GM11168 (cell line): ENCODE measurements around the gene OR2AK2.
"Not testable (repeated sequence)": the region's sequence is repeated elsewhere in the genome, so short reads cannot be mapped to it uniquely, and the experiment has no call there.

ENCODE experiments used
- in situ Hi-C: fragments of 300-500 bp; cut with MboI; formaldehyde crosslinking; loops from one replicate; pipeline ENCODE4 v1.12.0; 2022; ENCODE audit warnings: low sequenced_read_pairs; ENCODE audit not compliant: unreplicated experiment

Gene OR2AK2, protein sequence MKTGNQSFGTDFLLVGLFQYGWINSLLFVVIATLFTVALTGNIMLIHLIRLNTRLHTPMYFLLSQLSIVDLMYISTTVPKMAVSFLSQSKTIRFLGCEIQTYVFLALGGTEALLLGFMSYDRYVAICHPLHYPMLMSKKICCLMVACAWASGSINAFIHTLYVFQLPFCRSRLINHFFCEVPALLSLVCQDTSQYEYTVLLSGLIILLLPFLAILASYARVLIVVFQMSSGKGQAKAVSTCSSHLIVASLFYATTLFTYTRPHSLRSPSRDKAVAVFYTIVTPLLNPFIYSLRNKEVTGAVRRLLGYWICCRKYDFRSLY

DNA sequence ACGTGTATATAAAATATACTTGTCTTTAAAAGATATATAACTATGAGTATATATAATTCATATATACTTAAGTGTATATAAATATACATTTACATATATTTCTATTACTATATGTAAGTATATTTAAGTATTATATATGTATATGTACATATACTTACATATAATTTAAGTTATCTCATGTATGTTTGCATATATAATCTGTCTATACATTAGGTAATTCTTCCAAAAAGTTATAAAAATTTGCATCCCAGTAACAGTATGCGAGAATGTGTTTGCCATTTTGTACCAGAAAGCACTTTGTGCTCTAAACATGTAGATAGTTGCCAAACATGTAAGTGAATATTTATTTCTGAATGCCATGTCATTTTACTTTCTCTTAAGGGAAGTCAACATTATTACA, at the start of gene OR2AK2:
Gene OR2AK2 (plus strand): TSS at position 301 of the 400 bp plus-strand sequence. CDS start 144 bp downstream, outside the sequence.
- in situ Hi-C loops, result no loop called here

DNA sequence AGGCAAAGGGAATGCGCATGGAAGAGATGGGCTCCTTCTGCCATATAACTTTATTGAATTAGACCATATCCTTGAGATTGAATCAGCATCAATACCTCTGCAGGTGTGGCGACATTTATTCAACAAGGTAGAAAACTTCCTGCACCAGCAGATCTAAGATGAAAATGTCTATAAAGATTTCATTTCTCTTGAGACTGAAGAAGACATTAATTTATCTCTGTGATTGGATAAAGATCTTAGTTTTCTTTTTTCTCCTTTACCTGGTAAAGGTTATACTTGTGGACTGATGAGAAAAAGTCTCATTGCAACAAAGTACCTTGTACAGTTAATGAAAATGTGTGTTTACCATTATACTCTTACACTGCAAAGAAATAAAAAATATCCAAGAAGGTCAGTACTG, 45.1 kb upstream of the OR2AK2 start, which contains the start of gene OR2T8:
Gene OR2T8 (plus strand): TSS at position 301 of the 400 bp plus-strand sequence. CDS start 766 bp downstream, outside the sequence.
- in situ Hi-C loops, result no loop called here

DNA sequence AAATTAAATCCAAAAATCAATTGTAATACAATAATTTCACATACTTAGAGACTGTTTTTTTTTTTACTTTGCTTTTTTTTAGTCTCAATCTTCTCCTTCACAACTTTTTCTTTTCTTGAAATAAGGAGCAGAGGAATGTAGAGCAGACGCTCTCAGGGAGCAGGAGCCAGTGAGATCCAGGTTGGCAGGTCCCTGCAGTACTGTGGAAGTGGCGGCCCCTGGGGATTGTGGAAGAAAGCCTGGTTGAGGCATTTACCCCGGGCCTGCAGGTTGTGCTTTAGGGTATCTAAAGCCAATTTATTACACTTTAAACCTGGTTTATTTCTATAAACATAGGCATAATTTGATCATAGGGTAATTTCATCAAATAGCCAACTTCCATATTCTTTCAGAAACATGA, 41.1 kb upstream of the OR2AK2 start:
- in situ Hi-C loops, result no loop called here

DNA sequence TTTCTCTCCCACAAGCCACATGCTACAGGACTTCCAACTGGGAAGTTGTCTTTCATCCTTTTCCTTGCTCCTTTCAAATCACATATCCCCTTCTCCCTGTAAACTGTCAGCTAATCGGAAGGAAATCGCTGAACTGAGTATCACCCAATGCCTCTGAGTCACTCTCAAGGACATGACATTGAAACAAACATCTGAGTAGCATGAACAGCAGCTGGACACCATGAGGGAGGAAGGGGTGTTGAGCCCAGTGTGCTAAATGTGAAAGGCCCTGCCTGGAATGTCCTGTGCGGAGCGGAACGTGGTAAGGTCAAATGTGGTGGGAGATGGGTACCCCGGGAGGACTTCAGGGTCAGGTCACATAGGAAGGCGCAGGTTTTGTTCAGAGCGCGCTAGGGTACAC, 40.2 kb upstream of the OR2AK2 start, which contains the start of gene OR2AJ1:
Gene OR2AJ1 (plus strand): TSS at position 22 of the 400 bp plus-strand sequence. CDS start 8,880 bp downstream, outside the sequence.
- in situ Hi-C loops, result no loop called here

DNA sequence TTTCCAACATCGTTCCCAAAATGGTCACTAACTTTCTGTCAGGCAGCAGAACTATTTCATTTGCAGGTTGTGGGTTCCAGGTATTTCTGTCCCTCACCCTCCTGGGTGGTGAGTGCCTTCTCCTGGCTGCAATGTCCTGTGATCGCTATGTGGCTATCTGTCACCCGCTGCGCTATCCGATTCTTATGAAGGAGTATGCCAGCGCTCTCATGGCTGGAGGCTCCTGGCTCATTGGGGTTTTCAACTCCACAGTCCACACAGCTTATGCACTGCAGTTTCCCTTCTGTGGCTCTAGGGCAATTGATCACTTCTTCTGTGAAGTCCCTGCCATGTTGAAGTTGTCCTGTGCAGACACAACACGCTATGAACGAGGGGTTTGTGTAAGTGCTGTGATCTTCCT, 31.0 kb upstream of the OR2AK2 start:
- in situ Hi-C loops, result no loop called here

DNA sequence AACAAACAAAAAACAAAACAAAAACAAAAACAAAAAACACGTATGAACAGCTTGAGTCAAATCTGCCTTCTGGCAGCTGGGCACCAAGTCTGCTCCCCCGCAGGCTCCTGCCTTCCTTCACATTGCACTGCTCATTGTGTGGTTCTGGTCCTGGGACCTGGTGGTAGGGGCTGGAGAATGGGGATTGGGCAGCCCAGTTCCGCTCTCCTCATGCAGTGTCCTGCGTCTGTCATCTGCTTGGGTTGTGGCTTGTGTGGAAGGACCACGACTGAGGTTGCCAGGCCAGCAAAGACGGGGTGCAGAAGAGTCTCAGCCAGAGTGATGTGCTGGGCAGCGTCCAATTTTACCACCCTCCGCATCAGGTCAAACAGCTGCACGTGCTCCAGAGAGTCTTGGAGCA, 29.3 kb upstream of the OR2AK2 start:
- in situ Hi-C loops, result no loop called here

DNA sequence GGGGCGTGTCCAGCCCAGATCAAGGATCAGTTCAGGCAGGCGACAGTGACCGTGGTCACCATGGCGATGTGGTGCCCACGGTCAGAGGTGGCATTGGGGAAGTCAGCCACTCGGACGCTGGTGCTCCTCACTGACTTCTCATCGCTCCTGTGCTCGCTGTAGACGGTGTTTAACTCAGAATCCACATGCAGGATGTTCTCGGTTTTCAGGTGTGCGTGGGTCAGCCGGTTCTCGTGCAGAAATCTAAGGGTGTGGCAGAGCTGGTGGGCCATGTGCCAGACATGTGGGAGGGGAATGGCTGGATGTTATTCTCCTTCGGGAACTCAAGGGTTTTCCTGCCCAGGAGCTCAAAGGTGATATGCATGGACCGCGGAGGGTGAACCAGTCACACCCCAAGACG, 28.6 kb upstream of the OR2AK2 start:
- in situ Hi-C loops, result no loop called here

DNA sequence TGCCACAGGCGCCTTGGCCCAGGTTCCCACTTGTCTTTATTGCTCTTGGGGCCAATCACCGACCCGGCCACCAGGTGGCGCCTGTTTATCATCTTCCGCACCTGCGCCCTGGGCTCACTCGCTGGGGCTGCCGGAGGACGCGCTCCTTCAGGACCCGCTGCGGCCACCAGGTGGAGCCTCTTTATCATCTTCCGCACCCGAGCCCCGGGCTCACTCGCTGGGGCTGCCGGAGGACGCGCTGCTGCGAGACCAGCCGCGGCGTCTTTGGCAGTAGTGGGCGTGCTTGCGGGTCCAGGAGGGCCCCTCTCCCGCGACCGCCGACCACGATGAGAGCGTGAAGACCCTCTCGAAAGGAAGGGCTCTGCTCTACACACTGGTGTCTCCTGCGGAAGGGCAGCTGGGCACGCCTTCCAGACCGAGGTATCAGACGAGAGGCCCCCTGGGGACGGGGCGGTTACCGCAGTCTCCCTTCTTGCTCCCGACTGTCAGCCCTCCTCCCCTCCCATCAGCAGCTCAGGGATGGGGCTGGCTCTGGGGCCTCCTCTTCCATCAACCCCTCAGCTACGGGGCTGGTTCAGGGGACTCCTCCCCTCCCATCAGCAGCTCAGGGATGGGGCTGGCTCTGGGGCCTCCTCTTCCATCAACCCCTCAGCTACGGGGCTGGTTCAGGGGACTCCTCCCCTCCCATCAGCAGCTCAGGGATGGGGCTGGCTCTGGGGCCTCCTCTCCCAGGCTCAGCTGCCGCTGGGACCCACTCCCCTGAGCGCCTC, 27.9 kb upstream of the OR2AK2 start:
- in situ Hi-C loops, result not testable (repeated sequence)

DNA sequence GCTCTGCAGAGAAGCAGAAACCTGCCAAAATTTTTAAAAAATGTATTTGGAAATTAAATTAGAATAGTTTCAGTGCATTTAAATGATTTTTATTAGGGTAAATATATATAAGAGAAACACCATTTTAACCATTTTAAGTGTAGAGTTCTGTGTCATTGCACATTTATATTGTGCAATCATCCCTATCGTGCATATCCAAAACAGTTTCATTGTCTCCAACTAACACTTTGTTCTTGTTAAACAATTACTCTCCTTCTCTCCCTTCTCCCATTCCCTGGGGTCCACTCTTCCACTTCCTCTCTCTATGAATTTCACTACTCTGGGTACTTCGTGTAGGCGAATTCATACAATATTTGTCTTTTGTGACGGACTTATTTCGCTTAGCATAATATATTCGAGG, 22.4 kb upstream of the OR2AK2 start:
- in situ Hi-C loops, result no loop called here

DNA sequence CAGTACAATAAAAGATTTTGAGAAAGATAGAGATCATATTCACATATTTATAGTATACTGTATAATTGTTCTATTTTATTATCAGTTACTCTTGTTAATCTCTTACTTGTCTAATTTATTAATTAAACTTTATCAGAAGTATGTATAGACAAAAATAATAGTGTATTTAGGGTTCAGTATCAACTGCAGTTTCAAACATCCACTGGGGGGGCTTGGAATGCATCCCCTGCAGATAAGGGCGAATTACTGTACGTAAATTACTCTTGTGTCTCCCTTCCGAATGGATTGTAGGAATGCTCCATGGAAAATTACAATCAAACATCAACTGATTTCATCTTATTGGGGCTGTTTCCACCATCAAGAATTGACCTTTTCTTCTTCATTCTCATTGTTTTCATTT, 16.5 kb upstream of the OR2AK2 start, which contains the start of gene OR2L8:
Gene OR2L8 (plus strand): TSS at position 301 of the 400 bp plus-strand sequence. CDS start 0 bp downstream, at position 301.
- in situ Hi-C loops, result no loop called here

DNA sequence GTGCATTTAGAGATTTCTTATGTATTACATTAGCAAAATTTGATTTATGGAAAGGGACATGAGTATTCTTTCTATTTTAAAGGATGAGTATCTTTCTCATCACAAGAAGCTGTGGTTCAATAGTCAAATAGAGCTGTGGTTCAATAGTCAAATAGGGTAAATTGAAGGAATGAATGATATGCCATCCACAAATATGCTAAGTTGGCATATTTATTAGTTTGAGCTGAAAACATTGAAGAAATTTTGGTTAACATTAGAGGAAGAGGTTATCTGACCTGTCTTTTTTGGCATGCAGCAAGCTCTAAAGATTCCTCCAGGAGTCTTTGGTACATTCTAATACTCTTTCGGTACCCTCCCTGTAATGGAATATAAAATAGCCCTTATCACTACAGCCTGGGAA, 11.6 kb upstream of the OR2AK2 start:
- in situ Hi-C loops, result no loop called here

DNA sequence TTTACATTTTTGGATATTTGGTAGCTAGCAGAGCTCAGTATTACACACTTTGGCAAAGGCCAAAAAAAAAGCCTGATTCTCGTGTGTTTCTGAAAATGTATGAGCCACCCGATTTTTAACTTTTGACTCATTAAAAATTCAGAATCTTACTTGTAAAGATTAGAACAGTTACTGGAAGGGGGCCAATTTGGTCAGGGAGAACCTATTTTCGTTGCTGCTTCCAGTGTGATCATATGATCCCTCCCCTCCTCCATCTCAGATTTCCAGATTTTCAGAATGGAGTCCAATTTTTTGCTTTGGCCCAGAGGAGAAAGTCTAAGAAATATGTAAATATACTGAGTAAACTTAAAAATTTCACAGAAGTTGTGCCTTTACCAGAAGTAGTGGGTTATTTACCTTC, 3.2 kb upstream of the OR2AK2 start:
- in situ Hi-C loops, result no loop called here

DNA sequence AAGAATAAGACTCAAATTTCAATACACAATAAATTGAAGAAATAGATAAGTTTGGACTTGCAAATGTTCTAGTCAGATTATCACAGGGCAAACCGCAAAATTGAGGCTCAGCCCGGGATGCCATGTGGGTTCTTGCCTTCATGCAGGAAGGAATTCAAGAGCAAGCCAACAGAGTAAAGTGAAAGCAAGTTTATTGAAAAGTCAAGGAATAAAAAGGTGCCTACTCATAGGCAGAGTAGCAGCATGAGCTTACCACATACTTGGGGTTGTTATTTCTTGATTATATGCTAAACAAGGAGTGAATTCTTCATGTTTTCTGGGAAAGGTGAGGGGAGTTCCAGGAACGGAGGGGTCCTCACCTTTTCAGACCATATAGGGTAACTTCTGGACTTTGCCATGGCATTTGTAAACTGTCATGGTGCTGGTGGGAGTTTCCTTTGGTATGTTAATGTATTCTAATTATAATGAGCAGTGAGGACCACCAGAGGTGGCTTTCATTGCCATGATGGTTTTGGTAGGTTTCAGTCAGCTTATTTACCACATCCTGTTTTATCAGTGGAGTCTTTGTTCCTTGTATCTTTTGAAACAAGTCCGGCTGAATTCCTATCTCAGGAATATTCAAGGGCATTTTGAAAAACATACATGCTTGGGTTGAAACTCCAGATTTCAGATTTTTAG, 2.0 kb upstream of the OR2AK2 start:
- in situ Hi-C loops, result no loop called here

DNA sequence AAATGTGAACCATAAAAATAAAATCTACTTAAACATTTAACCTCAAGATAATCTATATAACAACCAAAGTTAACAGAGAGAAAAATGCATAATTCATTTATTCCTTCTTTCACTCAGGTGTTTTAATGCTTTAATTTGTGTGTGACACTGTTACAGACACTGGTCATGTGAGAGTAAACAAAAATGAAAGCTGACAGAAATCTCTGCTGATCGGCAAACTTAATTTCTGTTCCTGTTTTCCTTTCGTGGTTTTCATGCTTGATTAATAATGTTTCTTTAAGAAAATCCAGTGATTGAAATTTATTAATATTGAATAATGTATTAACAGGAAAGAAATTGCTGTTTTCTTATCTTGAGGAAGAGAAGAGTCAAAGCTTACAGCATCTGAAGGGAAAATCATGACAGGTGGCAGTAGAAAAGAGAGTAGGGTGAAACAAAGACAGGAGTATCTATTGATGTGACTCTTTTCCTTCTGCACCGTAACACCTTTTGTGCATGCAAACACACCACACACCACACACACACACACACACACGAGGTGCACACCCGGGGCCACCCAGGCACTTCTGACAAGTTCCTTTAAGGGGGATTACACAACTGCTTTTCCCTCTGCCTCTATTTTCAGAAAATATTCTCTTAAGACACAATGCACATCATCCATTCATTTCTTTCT, 1.6 kb downstream of the OR2AK2 start:
- in situ Hi-C loops, result no loop called here

DNA sequence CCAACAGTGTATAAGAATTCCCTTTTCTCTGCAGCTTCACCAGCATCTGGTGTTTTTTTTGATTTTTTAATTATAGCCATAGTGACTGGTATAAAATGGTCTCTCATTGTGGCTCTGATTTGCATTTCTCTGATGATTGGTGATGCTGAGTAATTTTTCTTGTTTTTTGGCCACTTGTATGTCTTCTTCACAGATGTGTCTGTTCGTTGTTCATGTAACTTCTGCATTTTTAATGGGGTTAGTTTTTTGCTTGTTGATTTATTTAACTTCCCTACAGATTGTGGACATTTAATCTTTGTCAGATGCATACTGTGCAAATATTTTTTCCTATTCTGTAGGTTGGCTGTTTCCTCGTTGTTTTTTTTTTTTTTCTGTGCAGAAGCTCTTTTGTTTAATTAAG, 28.0 kb downstream of the OR2AK2 start:
- in situ Hi-C loops, result no loop called here

DNA sequence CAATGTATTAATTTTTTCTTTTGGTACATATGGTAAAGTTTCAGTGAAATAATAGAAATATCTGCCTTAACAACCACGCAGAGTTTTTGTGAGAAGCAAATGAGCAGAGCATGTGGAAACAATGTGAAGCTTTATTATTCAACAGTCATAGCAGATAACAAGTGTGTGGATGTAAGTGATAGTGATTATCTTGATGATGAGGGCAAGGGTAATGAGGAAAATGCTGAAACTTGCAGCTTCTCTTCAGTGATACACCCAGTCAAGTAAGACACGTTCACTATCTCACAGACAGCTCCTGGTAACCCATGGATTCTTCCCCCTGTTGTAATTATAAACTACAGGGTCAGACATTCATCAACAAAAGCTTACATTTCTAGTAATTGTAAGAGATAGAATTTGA, 33.8 kb downstream of the OR2AK2 start:
- in situ Hi-C loops, result no loop called here

DNA sequence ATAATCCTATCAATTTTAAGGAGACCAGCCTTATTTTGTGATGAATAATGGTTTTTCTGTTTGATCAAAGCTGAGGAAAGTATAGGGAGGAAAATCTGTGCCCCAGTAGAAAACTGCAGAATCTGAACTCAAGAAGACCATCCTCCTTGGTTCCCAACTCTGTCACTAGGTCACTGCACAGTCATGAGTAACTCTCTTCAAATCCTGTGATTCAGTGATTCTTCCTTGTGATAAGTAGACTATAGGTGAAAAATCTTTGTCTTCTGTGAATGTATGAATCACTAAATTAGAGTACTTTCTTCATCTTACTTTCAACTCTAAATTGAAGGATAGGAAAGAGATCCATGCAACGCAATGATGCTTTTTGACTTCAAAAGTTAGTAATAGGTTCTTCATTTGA, 35.1 kb downstream of the OR2AK2 start:
- in situ Hi-C loops, result no loop called here

DNA sequence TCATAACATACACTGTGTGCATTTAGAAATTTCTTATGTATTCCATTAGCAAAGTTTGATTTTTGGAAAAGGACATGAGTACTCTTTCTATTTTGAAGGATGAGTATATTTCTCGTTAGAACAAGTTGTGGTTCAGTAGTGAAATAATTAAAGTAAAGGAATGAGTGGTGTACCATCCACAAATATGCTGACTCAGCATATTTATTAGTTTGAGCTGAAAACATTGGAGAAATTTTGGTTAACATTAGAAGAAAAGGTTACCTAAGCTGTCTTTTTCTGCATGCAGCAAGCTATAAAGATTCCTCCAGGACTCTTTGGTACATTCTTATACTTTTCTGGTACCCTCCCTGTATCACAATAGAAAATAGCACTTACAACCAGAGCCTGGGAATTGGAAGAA, 42.7 kb downstream of the OR2AK2 start:
- in situ Hi-C loops, result no loop called here

DNA sequence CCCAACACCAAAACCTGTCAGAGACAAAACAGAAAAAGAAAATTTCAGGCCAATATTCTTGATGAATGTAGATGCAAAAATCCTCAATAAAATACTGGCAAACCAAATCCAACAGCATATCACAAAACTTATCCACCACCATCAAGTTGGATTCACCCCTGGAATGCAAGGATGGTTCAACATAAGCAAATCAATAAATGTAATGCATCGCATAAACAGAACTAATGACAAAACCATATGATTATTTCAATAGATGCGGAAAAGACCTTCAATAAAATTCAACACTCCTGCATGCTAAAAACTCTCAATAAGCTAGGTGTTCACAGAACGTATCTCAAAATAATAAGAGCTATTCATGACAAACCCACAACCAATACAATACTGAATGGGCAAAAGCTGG, 44.6 kb downstream of the OR2AK2 start:
- in situ Hi-C loops, result no loop called here

DNA sequence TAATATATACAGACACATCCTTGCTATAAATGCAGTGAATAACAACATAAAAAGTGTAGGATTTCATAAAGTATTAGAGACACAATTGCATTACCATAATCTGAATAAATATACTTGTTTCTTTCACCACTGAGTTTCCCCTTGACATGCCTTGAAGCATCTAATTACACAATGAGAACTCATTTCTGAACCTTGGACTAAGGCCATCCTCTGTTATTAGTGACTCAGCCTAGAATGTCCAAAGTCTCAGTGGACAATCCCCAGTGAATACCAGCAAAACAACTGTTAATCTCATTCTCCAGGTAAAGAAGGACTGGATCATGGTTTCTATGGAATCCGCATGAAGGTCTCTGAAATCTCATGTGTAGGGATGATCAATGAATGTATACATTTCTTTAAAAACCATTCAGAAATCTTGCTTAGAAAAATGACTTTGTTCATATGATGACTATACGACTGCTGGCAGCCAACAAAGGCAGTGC, 48.2 kb downstream of the OR2AK2 start, which contains the start of gene OR2L5:
Gene OR2L5 (plus strand): TSS at position 432 of the 482 bp plus-strand sequence. CDS start 8,288 bp downstream, outside the sequence.
- in situ Hi-C loops, result no loop called here
